Measurements from ENCODE around the gene PTDSS2.

DNA sequence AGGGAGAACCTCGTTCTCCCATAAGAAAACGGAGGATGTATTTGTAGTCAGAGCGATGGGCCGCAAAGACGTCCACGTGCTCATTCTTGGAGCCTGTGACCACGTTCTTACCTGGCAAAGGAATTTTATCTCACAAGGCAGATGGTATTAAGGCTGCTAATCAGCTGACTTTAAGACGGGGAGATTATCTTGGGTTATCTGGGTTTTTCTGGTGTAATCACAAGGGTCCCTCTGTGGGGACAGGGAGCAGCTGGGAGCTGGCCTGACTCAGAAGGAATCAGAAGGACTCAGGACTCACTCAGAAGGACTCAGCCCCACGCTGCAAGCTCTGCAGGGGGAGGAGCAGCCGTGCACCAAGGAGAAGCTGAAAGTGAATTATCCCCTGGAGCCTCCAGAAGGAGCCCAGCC is 27.8 kb upstream of the PTDSS2 start:
- TF ChIP-seq, protein P1, sequence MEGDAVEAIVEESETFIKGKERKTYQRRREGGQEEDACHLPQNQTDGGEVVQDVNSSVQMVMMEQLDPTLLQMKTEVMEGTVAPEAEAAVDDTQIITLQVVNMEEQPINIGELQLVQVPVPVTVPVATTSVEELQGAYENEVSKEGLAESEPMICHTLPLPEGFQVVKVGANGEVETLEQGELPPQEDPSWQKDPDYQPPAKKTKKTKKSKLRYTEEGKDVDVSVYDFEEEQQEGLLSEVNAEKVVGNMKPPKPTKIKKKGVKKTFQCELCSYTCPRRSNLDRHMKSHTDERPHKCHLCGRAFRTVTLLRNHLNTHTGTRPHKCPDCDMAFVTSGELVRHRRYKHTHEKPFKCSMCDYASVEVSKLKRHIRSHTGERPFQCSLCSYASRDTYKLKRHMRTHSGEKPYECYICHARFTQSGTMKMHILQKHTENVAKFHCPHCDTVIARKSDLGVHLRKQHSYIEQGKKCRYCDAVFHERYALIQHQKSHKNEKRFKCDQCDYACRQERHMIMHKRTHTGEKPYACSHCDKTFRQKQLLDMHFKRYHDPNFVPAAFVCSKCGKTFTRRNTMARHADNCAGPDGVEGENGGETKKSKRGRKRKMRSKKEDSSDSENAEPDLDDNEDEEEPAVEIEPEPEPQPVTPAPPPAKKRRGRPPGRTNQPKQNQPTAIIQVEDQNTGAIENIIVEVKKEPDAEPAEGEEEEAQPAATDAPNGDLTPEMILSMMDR (IDR thresholded peaks at IDR 0.05; ENCODE audit: low read depth, low read length, poor library complexity, severe bottlenecking), result no peak
- TF ChIP-seq EZH2phosphoT487 (IDR thresholded peaks at IDR 0.05; ENCODE audit: borderline replicate concordance, low read length), result no peak

Data from DOHH2 (cell line).